GM18861 (cell line): ENCODE data around the gene CEP131.

ENCODE experiments used
- ATAC-seq: cut with Tn5 transposase; IDR thresholded peaks from one replicate; pipeline ENCODE4 v1.9.1; 2021; ENCODE audit not compliant: unreplicated experiment

CEP131 gene

DNA sequence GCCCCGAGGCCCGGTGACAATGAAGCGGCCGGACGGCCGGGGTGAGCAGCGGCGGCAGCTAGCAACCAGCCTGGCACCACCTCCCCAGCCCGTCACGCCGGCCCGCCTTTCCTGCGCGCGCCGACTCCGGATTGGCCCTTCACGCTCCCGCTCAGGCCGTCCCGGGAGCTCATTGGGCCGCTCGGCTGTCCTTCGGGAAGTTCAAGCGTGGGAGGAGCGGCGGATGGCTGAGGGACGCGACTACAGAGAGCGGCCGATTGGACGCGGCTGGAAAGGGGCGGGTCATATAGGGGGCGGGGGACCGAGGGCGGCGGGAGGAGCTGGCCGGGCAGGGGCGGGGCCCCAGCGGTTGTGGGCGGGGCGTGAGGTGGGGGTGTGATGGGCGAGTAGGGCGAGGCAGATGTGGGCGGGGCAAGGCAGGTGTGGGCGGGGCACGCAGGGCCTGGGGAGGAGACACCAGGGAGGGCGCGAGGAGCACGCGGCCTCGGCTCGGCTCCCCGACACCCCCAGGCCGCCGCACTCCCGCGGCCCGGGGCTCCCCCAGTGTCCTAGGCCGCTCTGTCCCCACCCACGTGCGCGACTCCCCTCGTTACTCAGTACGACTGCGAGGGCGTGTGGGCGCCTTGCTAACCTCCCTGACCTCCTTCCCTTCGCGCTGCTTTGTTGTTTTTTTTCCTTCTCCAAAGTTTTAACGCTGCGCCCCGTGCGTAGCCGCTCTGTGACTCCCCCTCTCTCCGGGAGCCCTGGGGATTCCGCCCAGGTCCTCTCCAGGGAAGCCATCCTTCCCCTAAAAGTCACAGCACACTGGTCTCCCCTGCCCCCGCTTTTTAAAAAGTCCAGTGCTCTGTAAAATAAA, at the start of gene CEP131:
Gene CEP131, minus strand, starts transcription at position 60 of the 856 bp plus-strand sequence. CDS start 2,909 bp downstream, outside the sequence.
- ATAC-seq: peak; percentile 94

DNA sequence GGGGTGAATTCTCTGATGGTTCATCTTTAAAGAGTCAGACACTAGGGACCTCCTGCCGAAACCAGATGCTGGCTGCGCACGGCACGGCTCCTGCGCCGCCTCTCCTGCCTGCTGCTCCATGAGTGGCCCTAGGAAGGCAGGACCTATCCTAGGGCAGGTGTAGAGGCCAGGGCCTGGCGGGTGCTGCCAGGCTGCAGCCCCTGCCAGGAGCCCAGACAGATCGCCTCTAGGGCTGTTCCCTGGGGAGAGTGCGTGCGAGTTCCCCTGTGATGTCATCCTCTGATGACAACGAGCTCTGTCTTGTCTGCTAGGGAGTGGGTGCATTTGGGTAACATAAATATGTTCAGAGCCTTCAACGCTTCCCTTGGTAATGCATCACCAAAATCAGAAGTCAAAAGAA, 48.5 kb upstream of the CEP131 start:
- no peak for ATAC-seq

DNA sequence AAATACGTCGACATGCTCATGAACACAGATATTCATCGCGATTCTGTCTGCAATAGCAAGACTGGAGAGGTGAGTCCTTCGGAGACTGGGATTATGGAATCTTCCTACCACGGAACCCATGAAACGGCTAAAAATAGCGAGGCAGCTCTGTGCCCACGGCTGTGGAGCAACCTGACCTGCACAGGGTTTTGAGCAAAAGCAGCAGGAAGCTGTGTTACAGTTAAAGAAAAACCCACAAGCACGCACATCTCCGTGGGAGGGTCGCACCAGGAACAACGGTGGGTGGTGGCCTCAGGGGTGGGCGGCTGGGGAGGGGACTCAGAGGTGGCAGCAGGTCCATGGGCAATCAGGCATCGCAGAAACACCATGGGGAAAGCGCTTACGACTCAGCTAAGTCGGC, 47.5 kb upstream of the CEP131 start:
- no peak for ATAC-seq

DNA sequence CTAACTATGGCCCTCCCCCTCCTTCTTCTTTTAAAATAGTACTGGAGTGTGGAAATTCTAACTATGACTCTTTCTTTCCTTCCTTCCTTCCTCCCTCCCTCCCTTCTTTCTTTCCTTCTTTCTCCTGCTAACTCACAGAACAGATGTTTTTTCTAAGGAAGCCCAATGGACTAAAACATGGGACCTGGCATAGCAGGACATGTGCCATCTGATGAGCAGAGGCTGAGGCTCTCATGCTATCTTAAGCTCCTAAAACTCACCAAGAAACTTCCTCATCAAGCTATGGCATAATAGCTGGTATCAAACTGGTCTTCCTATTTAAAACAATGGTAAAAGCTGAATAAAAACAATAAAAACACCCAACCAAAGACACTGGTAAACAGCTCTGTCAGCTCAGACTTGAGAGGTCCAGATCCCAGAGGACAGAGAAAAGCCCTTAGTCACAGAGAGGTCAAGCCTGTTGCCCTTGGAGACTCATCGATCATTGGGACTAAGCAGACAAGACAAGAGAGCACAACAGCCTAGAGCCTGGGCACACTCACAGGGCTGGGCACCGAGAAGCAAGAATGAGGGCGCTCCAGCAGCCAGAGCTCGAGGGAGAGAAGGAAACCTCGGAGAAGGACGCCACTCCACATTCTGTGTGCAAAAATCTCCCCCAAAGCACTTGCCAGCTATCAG, 44.8 kb upstream of the CEP131 start:
- ATAC-seq: no peak

DNA sequence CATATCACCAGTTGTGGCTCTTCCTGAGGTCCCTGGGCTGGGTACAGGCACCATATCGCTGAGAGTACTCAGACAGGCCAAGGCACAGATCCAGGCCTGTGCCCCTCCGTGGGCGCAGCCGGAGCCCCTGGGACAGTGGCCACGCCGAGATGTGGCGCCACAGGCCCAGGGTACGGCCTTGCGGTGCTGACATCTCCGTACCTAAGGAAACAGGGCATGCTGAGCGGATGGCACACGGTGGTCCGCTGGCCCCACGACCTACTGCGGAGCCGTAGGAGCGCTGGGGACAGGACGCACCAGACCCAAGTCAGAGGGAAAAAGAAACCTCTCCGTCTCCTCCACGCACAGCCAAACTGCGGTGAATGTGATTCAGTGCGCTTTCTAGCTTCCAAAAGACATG, 42.8 kb upstream of the CEP131 start:
- ATAC-seq: no peak

DNA sequence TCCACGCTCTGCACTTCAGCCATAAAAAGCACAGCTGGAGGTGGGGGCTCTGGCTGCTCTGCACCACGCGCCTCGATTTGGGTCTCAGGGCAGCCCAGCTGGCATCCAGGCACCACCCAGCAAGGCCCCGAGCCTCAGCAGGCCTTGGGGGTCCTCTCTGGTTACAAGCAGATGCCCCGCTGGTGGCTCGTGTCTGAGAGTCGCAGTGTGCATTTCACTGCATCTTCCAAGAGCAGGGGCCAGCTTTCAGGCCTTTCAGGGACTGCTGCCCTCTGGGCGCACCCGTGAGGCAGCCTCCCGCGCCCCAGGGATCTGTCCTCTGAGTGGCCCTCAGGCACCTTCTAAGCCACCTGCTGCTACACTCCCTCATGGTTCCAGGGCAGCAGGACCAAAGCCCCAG, 41.9 kb upstream of the CEP131 start:
- no peak for ATAC-seq

DNA sequence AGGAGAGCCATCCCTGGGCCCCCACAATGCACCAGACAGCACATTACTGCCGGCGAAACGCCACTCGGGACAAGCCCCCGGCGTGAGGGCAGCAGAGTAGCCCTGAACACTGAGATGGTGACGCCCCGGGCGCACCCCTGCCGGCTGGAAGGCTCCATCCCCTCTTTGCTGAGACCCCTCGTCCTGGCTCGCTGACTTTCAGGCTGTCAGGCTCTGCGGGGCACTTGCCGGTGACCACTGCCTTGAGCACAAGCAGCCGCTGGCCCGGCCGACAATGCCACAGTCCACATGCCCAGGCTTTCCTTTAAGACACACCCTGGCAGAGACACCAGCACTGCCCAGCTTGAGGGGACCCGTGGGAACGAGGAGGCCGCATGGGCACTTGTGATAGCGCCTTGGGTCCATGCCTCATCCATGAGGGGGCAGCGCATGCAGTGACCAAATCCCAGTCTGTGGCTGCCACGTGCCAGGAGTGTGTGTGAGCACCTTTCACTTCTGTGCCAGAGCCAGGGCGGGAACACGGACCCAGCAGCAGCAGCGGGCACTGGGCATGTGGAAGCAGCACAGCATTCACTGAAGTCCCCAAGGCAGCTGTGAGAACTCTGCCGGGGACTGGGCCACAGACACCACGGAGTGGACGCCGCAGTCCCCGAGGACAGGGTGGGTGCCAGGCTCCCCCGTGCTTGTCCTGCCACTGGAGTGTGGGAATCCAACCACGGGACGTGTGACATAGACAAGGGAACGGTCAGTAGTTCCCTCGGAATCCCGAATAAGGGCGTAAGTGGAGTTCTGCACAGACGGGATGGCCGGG, 40.8 kb upstream of the CEP131 start:
- no peak for ATAC-seq

DNA sequence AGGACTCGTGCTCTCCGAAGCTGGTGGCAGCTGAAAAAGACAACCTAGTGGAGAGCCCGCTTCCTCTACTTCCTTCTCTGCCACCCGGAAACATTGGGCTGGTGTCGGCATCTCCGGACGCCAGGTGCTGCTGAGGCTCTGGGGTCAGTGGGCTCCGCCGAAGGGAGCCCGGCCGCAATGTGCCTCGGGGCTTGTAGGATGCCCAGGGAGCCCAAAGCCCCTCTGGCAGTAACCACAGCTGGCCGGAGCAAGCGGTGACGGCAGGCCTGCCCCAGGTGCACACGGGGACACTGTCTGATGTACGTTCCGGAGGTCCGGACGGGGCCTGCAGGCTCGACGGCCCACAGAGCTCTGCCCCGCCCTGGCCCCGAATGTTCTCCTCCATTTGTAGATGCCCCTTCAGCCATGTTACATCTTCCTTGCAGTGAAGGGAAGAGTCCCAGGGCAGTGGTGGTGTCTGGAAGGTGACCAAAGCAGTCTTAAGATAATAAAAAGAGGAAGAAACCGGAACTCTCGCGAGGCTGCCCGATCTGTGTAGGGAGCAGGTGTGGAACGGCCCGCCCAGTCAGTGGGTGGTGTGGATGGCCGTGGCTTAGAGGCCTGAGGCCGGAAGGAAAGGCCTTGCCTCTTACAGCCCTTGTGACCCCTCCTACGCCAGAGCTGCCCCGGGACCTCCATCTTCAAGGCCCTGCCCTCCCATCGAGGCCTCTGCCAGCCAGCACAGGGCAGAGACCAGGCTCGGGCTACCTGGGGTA, 39.0 kb upstream of the CEP131 start:
- no peak for ATAC-seq

DNA sequence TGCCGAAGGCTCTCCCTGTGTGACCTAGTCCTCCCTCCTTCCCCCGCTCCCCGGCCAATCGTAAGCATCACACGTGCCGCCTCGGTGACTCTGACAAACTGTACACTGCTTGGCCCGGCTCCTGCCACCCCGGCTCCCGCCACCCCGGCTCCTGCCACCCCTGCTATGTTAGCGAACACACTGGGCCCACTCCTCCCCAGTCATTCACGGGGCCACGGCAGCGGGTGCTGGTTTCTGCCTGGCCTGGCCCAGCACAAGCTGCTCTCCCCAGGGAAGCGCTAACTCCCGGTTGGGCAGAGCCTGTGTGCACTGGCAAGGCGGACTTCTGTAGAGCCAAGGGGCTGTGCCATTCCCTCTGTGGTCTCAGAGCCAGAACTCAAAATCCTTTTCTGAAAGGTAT, 38.3 kb upstream of the CEP131 start:
- no peak for ATAC-seq

DNA sequence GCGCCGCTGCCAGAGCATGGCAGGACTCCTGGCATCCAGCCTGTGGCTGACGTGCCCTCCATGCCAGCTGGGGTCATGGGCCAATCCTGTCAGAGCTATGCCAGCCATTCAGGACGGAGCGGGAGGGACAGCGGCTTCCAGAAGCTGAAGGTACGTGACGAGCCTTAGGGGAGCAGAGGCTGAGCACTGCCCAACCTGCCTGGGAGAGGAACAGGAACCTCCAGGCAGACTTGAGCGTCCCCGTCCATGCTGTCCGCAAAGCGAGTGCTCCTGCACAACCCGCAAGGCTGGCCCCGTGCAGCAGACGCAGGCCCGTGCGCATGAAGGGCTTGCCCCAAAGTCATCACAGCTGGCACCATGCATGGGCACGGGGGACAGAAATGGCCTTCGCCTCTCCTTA, 37.9 kb upstream of the CEP131 start:
- ATAC-seq: no peak

DNA sequence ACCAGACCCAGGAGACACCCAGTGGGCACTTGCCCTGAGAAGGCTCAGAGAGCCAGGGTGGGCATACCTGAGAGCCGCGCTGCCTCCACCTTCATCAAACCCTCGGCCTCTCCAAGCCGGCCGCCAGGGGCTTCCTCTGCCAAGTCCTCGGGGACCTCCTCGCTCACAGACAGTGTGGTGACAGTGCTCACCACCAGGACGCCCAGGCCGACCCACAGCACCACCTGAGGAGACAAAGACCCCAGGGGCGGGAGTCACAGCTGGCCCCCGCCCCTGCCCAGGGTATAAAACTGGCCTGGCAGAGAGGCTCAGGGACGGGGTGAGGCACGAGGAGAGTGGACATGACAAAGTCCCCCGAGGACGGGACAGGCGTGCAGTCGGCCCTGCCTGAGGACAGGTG, 37.4 kb upstream of the CEP131 start:
- ATAC-seq: no peak

DNA sequence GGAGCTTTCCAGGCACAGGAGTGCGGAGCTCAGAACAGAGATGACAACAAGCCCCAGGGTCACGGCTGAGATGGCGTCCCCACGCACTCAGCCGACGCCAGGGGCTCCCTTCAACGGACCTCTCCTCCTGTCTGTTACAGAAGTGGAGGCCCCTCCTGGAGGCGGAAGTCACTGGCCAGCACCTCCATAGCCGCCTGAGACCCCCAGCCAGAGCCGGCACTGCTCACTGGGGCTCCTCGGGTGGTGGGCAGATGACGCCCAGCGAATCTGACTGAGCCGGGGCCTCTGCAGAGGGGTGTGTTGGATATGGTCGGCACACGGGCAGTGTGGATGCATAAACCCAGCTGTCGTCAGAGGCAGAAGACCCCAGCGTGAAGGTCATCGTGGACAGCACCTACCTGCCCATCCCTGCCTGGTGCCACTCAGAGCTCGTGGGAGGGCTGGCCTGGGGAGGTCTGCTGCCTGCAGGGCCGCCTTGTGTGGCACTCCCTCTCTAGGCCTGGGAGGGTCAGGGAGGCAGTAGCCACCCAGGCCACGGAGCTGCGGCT, 36.4 kb upstream of the CEP131 start:
- no peak for ATAC-seq

DNA sequence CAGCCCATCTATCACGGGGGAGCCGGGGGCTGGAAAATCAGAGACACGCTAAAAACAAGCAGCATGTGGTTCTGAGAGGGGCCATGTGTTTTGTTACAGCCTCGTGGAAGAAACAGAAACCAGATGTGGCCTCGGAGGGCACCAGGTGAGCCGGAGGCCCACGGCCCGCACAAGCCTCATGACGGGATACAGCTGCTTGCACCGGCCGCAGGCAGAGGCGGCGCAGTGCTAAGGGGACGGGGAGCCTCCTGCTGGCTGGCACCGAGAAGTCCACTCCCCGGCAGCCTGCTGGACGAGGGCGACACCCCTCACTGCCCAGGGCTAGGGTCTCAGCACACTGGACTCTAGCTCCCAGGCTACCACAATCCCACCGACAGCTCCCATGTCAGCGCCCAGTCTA, 35.5 kb upstream of the CEP131 start:
- no peak for ATAC-seq

DNA sequence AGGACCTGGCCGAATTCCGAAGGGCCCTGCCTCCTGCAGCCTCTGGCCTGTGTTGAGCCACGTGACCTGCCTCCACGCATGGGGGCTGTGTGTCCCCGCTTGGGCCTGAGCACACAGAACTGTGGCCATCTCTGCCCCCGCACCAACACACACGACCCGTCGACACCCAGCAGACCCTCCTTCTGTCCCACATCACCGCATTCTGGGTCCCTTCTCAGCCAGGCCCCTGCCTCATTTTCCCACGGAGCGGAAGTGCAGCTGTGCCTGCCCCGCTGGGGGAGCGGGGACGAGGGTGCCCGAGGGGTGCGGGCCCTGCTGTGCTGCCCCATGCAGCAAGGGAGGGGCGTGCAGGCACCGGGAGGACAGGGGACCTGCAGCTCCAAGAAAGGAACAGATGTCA, 34.8 kb upstream of the CEP131 start:
- ATAC-seq: no peak

DNA sequence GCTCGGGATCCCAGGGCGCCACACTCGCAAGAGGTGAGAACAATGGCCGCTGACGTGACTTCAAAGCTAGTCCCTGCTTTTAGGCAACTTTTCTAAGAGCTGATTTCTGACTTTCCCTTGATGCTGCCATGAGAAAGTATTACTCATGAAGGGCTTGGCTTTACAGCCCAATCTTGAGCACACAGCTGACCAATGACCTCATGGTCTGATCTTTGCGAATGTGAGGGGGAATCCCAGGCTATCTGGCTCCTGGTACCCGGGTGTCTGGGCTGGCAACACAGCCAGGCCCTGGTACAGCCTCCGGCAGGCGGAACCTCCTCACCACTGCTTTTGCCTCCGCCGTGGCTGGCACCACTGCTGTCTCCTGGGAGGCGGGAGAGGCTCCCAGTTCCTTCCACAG, 33.9 kb upstream of the CEP131 start:
- no peak for ATAC-seq

DNA sequence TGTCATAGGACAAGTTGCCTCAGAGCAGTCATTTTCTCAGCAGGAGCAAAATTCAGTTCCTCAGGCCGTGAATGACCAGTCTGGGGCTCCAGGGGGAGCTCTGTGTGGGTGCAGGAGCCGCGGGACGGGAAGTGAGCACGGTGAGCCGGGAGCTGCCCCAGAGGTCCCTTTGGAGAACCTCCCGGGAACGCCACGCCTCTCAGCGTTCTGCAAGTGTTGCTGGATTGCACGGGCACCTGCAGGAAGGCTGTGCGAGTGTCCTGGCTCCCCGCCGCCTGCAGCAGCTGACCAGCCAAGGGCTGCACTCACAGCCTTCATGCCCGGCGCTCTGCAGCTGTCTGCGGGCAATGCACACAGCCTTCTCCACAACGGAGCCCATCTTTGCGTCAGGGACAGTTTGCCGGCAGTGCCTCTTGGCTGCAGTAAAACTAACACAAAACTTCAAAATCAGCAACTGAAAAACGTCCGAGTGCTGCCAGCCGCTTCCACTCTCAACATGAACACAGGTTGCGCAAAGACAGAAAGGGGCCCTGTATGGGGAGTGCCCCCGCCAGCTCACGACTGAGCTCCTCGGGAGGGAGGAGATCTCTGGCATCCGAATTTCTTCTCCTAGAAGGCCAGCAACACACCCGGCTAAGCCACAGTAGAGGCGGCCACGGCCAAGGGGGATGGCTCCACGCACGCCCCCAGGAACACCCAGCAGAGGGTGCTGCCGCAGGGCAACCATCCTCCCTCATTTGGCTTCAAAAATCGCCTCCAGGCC, 32.4 kb upstream of the CEP131 start:
- no peak for ATAC-seq

DNA sequence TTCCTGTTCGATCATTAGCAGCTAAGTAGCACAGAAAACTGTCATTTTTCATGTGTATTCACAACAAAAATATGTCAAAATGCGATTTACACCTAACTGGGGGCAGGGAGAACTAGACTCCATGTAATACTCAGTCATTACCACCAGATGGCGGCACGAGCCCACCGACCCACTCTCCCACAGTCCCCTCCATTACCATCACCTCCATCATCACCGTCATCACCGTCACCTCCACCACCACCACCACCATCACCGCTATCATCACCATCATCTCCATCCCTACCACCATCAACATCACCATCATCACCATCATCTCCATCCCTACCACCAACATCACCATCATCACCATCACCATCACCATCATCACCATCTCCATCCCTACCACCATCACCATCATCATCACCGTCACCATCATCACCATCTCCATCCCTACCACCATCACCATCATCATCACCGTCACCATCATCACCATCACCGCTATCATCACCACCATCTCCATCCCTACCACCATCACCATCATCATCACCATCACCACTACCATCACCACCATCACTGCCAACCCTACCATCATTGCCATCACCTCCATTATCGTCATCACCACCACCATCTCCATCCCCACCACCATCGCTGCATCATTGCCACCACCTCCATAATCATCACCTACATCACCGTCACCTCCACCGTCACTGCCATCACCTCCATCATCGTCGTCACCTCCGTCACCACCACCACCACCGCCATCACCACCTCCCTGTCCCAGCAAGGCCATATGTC, 30.8 kb upstream of the CEP131 start:
- ATAC-seq: no peak

DNA sequence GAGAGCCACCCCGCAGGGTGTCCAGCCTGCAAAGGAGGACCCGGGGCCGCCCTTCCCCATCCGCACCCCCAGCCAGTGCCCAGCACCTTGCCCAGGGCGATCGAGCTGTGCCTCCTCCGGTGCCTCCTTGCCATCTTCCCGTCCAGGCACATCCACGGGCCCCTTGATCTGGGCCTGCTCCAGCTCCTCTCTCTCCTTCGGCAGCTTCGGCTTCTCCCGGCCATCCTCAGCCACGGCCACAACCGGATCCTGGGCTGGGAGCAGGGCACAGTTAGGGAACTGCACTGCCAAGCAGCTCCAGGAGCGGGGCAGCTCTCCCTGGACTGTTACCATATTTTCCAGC, 30.2 kb upstream of the CEP131 start:
- ATAC-seq: no peak

DNA sequence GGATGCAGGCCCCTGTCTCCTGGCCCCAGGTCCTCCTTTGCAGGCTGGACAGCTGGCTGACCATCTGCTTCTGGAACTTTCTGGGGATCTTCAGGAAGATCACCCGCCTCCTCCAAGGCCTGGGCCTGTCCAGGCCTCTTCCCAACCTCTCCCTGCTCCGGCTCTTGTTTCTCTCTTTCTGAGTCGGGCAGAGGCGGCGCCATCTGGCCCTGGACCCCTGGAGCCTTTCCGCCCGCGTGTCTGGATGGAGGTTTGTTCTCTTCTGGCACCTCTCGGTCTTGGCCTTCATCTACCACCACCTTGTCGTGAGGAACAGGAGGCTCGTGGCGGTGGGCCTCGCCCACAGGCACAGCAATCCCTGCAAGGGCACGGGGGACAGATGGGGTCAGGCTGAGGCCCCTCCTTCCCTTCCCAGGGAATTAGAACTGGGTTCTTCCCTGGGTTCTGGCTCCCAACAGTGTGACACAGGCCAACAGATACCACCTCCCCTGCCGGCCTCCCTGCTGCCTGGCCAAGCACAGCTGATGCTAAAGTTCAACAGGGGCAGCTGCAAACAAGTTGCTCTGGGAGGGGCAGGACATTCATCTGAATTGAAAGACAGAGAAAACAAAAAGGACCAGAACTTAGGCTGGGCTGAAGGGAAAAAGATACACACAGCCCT, 29.7 kb upstream of the CEP131 start:
- no peak for ATAC-seq
